HEK293T (cell line): Measurements from ENCODE around the gene ZNF135.

ENCODE experiments used
- ARNT ChIP-seq: fragments of 450-650 bp; IDR thresholded peaks from 2 replicates; pipeline ENCODE4 v1.6.1; 2017; ENCODE audit warnings: mild to moderate bottlenecking
- BHLHE40 ChIP-seq: fragments of 450-650 bp; IDR thresholded peaks from 2 replicates; pipeline ENCODE4 v1.6.1; 2016; ENCODE audit warnings: mild to moderate bottlenecking, moderate library complexity, borderline replicate concordance
- CTBP1 ChIP-seq: fragments of 450-650 bp; IDR thresholded peaks from 2 replicates; pipeline ENCODE4 v1.6.1; 2016; ENCODE audit warnings: borderline replicate concordance
- ELF4 ChIP-seq: fragments of 450-650 bp; IDR thresholded peaks from 2 replicates; pipeline ENCODE4 v1.6.1; 2017; ENCODE audit warnings: antibody characterized with exemption
- FOXA1 ChIP-seq: fragments of 450-650 bp; IDR thresholded peaks from 2 replicates; pipeline ENCODE4 v1.6.1; 2016; ENCODE audit warnings: mild to moderate bottlenecking
- FOXK2 ChIP-seq: fragments of 450-650 bp; IDR thresholded peaks from 2 replicates; pipeline ENCODE4 v1.6.1; 2016; ENCODE audit warnings: mild to moderate bottlenecking
- FOXM1 ChIP-seq: fragments of 450-650 bp; IDR thresholded peaks from 2 replicates; pipeline ENCODE4 v1.6.1; 2017; ENCODE audit warnings: mild to moderate bottlenecking, borderline replicate concordance
- HDGF ChIP-seq: fragments of 450-650 bp; IDR thresholded peaks from 2 replicates; pipeline ENCODE4 v1.6.1; 2017; ENCODE audit warnings: antibody characterized with exemption, borderline replicate concordance
- L3MBTL2 ChIP-seq: fragments of 450-650 bp; conservative IDR thresholded peaks from 2 replicates; pipeline ENCODE4 v1.6.1; 2016; ENCODE audit warnings: mild to moderate bottlenecking
- LEF1 ChIP-seq: fragments of 450-650 bp; IDR thresholded peaks from 2 replicates; pipeline ENCODE4 v1.6.1; 2017; ENCODE audit warnings: mild to moderate bottlenecking, borderline replicate concordance
- NFRKB ChIP-seq: fragments of 450-650 bp; IDR thresholded peaks from 2 replicates; pipeline ENCODE4 v1.6.1; 2016; ENCODE audit warnings: mild to moderate bottlenecking, moderate library complexity
- SP1 ChIP-seq: fragments of 450-650 bp; IDR thresholded peaks from 2 replicates; pipeline ENCODE4 v1.6.1; 2017
- TARDBP ChIP-seq: fragments of 450-650 bp; IDR thresholded peaks from 2 replicates; pipeline ENCODE4 v1.6.1; 2016
- ZNF384 ChIP-seq: fragments of 450-650 bp; IDR thresholded peaks from 2 replicates; pipeline ENCODE4 v1.6.1; 2016

GRCh38 chr19:58091251-58091995 is 32.3 kb downstream of the ZNF135 start:
- no peak for TF ChIP-seq ARNT
- TF ChIP-seq BHLHE40: no peak
- no peak for TF ChIP-seq FOXA1
- TF ChIP-seq SP1: no peak
- TF ChIP-seq FOXK2: no peak
- no peak for TF ChIP-seq ELF4
- no peak for TF ChIP-seq TARDBP
- TF ChIP-seq HDGF: no peak
- TF ChIP-seq FOXM1: no peak
- no peak for TF ChIP-seq ZNF384
- TF ChIP-seq NFRKB: no peak
- TF ChIP-seq CTBP1: no peak
- TF ChIP-seq L3MBTL2: no peak
- TF ChIP-seq LEF1: no peak
